ENCODE data around the gene SLC34A2. TPM values are rescaled to one million over a fixed set of nuclear protein-coding genes. Genes with fewer than 3 reads are reported as not detected.

SLC34A2 gene
- total RNA-seq, 1 experiment from 2014 or later = not detected

GRCh38 chr4:25663781-25664180 lies 8.1 kb downstream of the SLC34A2 start:
- Histone ChIP-seq H3K27ac (ENCODE audit: low read length) (no peak overlapping the region), H2AFZ (ENCODE audit: low read length) (no peak overlapping the region), H3K9me2 (replicated peaks; ENCODE audit: low read length) (no peaks in the 10 kb centered on the region), H3K4me3 (ENCODE audit: low read length) (no peak overlapping the region), H3K79me2 (ENCODE audit: low read length) (no peaks in the 10 kb centered on the region), H3K27me3 (ENCODE audit: low read length) (no peaks in the 10 kb centered on the region), H4K20me1 (ENCODE audit: low read length) (no peaks in the 10 kb centered on the region), H3K36me3 (ENCODE audit: low read depth, low read length) (no peaks in the 10 kb centered on the region), H3K9ac (ENCODE audit: low read length) (no peak overlapping the region), H3F3A (ENCODE audit: low read length, unreplicated experiment) (no peaks in the 10 kb centered on the region), H3K9me3 (ENCODE audit: low read length) (no peaks in the 10 kb centered on the region), H3K4me1 (ENCODE audit: insufficient read depth, low read length) (no peaks in the 10 kb centered on the region), H3K4me2 (ENCODE audit: low read length) (no peak overlapping the region)
- DNase-seq = no peak
- ATAC-seq = no peak
- intact Hi-C loops (cut with micrococcal nuclease) = loop anchor here (10.0 kb wide), 1 partner anchor 219 kb away; no protein-coding TSS in a partner anchor
- POLR2A ChIA-PET (ENCODE audit: unreplicated experiment) = no interaction called here
- CTCF ChIA-PET = no interaction called here
- no TSS peak for BruUV-seq (replicated peaks)
- TF ChIP-seq, protein P1, sequence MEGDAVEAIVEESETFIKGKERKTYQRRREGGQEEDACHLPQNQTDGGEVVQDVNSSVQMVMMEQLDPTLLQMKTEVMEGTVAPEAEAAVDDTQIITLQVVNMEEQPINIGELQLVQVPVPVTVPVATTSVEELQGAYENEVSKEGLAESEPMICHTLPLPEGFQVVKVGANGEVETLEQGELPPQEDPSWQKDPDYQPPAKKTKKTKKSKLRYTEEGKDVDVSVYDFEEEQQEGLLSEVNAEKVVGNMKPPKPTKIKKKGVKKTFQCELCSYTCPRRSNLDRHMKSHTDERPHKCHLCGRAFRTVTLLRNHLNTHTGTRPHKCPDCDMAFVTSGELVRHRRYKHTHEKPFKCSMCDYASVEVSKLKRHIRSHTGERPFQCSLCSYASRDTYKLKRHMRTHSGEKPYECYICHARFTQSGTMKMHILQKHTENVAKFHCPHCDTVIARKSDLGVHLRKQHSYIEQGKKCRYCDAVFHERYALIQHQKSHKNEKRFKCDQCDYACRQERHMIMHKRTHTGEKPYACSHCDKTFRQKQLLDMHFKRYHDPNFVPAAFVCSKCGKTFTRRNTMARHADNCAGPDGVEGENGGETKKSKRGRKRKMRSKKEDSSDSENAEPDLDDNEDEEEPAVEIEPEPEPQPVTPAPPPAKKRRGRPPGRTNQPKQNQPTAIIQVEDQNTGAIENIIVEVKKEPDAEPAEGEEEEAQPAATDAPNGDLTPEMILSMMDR (conservative IDR thresholded peaks at IDR 0.05; ENCODE audit: low read depth, low read length) = no peak
- no peak for TF ChIP-seq EZH2phosphoT487 (IDR thresholded peaks at IDR 0.05; ENCODE audit: borderline replicate concordance, low read length)
- TF ChIP-seq EZH2 (IDR thresholded peaks at IDR 0.05; ENCODE audit: low read length, unreplicated experiment) = no peak

DNA sequence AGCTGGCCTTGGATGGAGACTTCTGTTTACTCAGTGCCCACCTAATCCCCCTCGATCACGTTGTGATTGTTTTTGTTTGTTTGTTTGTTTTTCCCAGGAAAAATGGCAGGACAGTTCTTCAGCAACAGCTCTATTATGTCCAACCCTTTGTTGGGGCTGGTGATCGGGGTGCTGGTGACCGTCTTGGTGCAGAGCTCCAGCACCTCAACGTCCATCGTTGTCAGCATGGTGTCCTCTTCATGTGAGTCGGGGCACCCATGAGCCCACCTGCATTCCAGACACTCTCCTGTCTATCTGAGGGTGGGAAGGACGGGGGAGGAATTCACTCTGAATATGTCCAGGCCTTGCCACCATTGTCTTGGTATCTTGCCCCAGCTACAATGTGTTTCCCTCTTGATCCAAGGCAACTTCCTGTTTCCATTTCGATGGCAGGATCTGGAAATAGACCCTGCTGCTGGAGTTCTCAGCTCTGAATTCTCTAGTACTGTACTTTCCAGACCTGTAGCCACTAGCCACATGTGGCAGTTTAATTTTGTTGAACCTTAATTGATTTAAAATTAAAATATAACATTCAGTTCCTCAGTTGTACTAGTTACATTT lies 10.5 kb downstream of the SLC34A2 start:
- Histone ChIP-seq H3K9me3 (ENCODE audit: low read length) (no peaks in the 10 kb centered on the region), H3K36me3 (ENCODE audit: low read depth, low read length) (no peaks in the 10 kb centered on the region), H3K27me3 (ENCODE audit: low read length) (no peaks in the 10 kb centered on the region), H3K9me2 (replicated peaks; ENCODE audit: low read length) (no peaks in the 10 kb centered on the region), H2AFZ (ENCODE audit: low read length) (no peak overlapping the region), H3K9ac (ENCODE audit: low read length) (no peak overlapping the region), H3K4me3 (ENCODE audit: low read length) (no peak overlapping the region), H3K27ac (ENCODE audit: low read length) (no peak overlapping the region), H3K79me2 (ENCODE audit: low read length) (no peaks in the 10 kb centered on the region), H3K4me2 (ENCODE audit: low read length) (no peak overlapping the region), H3K4me1 (ENCODE audit: insufficient read depth, low read length) (no peaks in the 10 kb centered on the region), H3F3A (ENCODE audit: low read length, unreplicated experiment) (no peaks in the 10 kb centered on the region), H4K20me1 (ENCODE audit: low read length) (no peaks in the 10 kb centered on the region)
- no peak for DNase-seq
- BruUV-seq (replicated peaks) = no TSS peak
- ChIA-PET POLR2A (ENCODE audit: unreplicated experiment) (no interaction called here), CTCF (no interaction called here)
- intact Hi-C loops (cut with micrococcal nuclease) = loop anchor here (10.0 kb wide), 1 partner anchor 221 kb away; no protein-coding TSS in a partner anchor
- TF ChIP-seq, protein P1 (conservative IDR thresholded peaks at IDR 0.05; ENCODE audit: low read depth, low read length) = no peak
- TF ChIP-seq EZH2 (IDR thresholded peaks at IDR 0.05; ENCODE audit: low read length, unreplicated experiment) (no peak), EZH2phosphoT487 (IDR thresholded peaks at IDR 0.05; ENCODE audit: borderline replicate concordance, low read length) (no peak)
- no peak for ATAC-seq

DNA sequence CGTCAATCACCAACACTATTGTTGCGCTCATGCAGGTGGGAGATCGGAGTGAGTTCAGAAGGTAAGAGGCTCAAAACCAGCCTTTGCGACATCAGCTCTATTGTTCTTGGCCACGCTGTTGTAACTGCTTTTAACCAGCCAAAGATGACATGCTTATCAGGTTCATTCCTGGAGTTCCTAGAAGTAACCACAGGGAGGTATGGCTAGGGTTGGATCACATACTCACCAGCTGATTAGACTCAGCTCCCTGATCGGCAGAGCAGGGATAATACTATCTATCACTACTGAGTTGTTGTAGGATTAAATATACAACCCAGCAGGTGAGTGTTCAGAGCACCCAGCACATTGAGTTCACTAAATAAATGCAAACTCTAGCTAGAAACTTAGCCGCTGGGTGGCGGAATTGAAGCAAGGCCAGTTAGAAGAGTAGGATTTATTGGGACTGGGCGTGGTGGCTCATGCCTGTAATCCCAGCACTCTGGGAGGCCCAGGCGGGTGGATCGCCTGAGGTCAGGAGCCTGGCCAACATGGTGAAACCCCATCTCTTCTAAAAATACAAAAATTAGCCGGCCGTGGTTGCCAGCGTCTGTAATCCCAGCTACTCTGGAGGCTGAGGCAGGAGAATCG lies 12.4 kb downstream of the SLC34A2 start:
- Histone ChIP-seq H3K9ac (ENCODE audit: low read length) (no peak overlapping the region), H3K79me2 (ENCODE audit: low read length) (no peaks in the 10 kb centered on the region), H3K9me3 (ENCODE audit: low read length) (no peaks in the 10 kb centered on the region), H3K4me1 (ENCODE audit: insufficient read depth, low read length) (no peaks in the 10 kb centered on the region), H3F3A (ENCODE audit: low read length, unreplicated experiment) (no peaks in the 10 kb centered on the region), H3K4me3 (ENCODE audit: low read length) (no peak overlapping the region), H3K4me2 (ENCODE audit: low read length) (no peak overlapping the region), H3K36me3 (ENCODE audit: low read depth, low read length) (no peaks in the 10 kb centered on the region), H3K9me2 (replicated peaks; ENCODE audit: low read length) (no peaks in the 10 kb centered on the region), H3K27ac (ENCODE audit: low read length) (no peak overlapping the region), H3K27me3 (ENCODE audit: low read length) (no peaks in the 10 kb centered on the region), H4K20me1 (ENCODE audit: low read length) (no peaks in the 10 kb centered on the region), H2AFZ (ENCODE audit: low read length) (no peak overlapping the region)
- peak; percentile 68 for ATAC-seq
- intact Hi-C loops (cut with micrococcal nuclease) = loop anchor here (1.0 to 10.0 kb wide), 2 partner anchors 100 to 223 kb away; no protein-coding TSS in a partner anchor
- DNase-seq = peak; percentile 67
- BruUV-seq (replicated peaks) = no TSS peak
- no peak for TF ChIP-seq EZH2 (IDR thresholded peaks at IDR 0.05; ENCODE audit: low read length, unreplicated experiment)
- TF ChIP-seq, protein P1 (conservative IDR thresholded peaks at IDR 0.05; ENCODE audit: low read depth, low read length) = peak; percentile 50
- POLR2A ChIA-PET (ENCODE audit: unreplicated experiment) = interaction anchor here (0.7 kb wide), 1 partner anchor 151 kb away, joined by 5 read pairs; no protein-coding TSS in a partner anchor
- CTCF ChIA-PET = interaction anchor here (0.6 to 1.0 kb wide), 3 partner anchors 16 to 103 kb away, joined by 3 to 4 read pairs (median 3); no protein-coding TSS in a partner anchor

All from PC-3 (cell line).